ENCODE results near the gene OPN1SW.
A peak's percentile ranks its signal among the peaks of the same experiment; 100 is the strongest.

The OPN1SW gene

GRCh38 chr7:128792471-128793180 lies 17.0 kb upstream of the OPN1SW start:
- DNase-seq: no peak

GRCh38 chr7:128791972-128792327 lies 16.4 kb upstream of the OPN1SW start:
- DNase-seq: no peak

- DNase-seq: peak; percentile 87
These were observed 15.8 kb upstream of the OPN1SW start, which contains the start of gene CCDC136 for GRCh38 chr7:128791121-128791971. CCDC136 (plus strand) TSS chr7:128791968; CDS start chr7:128792412, 444 bp downstream.

GRCh38 chr7:128790315-128791041 lies 14.9 kb upstream of the OPN1SW start:
- no peak for DNase-seq

GRCh38 chr7:128788446-128789412 lies 13.1 kb upstream of the OPN1SW start:
- no peak for DNase-seq

- DNase-seq: no peak
These were observed 10.1 kb upstream of the OPN1SW start for GRCh38 chr7:128785738-128786137.

GRCh38 chr7:128783143-128783861 lies 7.7 kb upstream of the OPN1SW start:
- DNase-seq: peak; percentile 77

GRCh38 chr7:128781851-128782250 lies 6.3 kb upstream of the OPN1SW start:
- no peak for DNase-seq

- no peak for DNase-seq
These were observed 5.5 kb upstream of the OPN1SW start for GRCh38 chr7:128781126-128781525.

- no peak for DNase-seq
These were observed 3.4 kb upstream of the OPN1SW start for GRCh38 chr7:128778946-128779345.

GRCh38 chr7:128777156-128778123 lies 1.8 kb upstream of the OPN1SW start:
- DNase-seq: no peak

GRCh38 chr7:128774921-128775320 lies 673 bp downstream of the OPN1SW start:
- DNase-seq: no peak

GRCh38 chr7:128774029-128774689 lies 1.4 kb downstream of the OPN1SW start:
- DNase-seq: no peak

- no peak for DNase-seq
These were observed 2.0 kb downstream of the OPN1SW start for GRCh38 chr7:128773604-128774003.

GRCh38 chr7:128770233-128770632 lies 5.4 kb downstream of the OPN1SW start:
- DNase-seq: no peak

- no peak for DNase-seq
These were observed 8.0 kb downstream of the OPN1SW start for GRCh38 chr7:128767475-128768110.

GRCh38 chr7:128763541-128763940 lies 12.1 kb downstream of the OPN1SW start:
- DNase-seq: no peak

GRCh38 chr7:128759242-128759641 lies 16.4 kb downstream of the OPN1SW start:
- DNase-seq: no peak

- no peak for DNase-seq
These were observed 17.0 kb downstream of the OPN1SW start for GRCh38 chr7:128758553-128758952.
